HG03432 (cell line): Measurements from ENCODE around the gene C10orf90.

Experiments
- ATAC-seq: cut with Tn5 transposase; IDR thresholded peaks from one replicate; pipeline ENCODE4 v1.9.1; 2021; ENCODE audit warnings: mild to moderate bottlenecking, moderate library complexity; ENCODE audit not compliant: unreplicated experiment

C10orf90 gene

DNA sequence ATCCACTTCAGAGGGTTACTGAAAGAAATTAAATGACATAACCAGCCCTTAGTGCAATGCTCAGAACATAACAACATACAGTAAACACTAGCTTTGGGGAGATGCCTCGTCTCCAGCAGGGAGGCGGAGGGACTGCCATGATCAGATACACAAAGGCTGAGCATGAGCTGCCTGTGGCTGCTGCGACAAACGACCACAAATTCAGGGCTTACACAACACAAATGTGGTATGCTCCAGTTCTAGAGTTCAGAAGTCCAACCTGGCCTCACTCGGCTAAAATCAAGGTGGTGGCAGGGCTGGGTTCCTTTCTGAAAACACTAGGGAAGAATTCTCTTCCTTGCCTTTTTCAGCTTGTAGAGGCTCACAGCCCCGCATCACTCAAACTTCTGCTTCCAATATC, 154.0 kb downstream of the C10orf90 start:
- ATAC-seq = no peak

DNA sequence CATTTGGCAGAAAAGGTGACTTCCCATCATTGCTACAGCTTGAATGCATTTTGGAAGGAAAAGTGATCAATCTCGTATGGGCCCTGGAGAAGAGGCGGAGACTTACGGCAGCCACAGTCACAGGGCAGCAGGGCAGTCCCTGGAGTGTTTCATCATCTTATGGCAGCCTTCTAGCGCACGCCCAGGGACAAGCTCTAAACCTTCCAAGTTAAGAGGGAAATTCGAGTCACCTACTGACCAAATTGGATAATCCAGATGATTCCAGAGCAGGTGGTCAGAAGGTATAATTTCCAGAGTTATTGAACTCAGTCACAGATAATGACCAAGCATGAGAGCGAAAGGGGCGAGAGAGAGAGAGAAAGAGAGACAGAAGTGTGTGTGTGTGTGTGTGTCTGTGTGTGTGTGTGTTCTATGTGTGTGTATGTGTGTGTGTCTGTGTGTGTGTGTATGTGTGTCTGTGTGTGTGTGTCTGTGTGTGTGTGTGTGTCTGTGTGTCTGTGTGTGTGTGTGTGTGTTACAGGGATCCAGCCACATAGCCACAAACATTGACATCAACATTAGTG, 158.5 kb downstream of the C10orf90 start:
- ATAC-seq = no peak

DNA sequence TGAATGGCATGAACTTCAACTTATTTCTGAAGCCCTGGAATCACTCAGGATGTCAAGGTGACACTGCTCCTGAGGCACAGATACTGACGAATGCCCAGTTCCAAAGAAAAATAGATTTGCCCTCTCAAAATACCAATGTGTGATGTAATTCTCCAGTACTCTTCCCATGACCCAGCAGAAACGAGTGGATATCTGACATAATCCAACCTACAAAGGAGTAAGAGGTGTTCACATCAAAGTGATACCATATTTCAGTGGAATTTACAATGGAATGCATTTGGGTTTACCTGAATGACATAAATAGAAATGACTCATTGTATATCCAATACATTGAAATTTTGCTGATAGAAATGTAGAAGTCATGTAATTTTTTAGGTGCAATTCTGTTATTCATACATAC, 161.3 kb downstream of the C10orf90 start:
- no peak for ATAC-seq

DNA sequence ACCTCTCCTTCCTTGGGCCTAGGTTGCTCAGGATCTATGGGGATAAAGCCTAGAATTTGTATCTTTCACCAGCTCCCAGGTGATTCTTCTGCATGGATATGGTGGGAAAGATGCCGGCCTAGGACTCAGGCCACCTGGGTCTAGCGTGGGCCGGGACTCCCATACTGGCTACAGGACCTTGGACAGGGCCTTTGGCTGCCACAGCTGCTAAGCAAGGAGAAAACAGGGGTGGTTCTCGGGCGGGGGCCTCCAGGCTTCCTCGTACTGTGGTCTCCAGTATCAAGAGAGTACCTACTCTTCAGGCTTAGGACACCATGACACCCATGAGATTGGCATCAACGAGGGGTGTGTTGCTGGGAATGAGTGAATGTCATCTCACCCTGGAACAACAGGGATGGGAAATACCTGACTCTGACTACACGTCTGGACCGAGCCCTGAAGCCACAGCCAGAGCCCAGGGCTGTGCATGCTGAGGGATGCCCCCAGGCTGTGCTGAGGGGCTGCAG, 161.9 kb downstream of the C10orf90 start:
- ATAC-seq = no peak

GRCh38 chr10:126504761-126505112, 165.8 kb downstream of the C10orf90 start:
- no peak for ATAC-seq

DNA sequence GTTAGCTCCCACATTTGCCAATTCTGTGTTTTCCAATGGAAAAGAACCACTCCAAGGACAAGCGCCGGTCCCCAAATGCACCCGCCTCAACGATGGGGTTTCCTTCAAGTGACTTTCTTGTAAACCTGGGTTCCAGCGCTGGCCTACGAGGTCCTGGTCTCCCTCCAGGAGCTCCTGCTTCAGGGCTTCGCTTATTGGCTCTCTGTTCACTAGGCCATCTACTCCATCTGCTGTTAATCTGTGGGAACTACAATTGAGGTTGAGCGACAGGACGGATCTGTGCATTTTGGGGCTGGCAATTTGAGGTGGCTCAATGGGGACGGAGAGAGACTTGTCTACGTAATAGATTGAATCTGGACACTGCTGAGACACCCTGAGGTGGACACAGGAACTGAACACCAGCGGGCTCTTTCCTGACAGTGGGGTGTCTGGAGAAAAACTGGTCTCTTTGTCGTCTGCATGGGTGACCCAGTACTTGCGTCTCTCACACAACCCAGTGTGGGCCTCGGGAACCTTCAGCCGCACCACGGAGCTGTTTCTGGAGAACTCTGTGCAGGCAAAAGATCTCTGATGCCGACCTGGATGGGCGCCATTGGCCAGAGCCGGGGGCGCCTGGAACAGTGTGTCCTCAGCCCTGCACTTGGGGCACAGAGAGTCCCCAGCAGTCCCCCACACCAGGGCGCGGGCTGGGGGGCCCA, 166.3 kb downstream of the C10orf90 start:
- no peak for ATAC-seq

- no peak for ATAC-seq
Measured at GRCh38 chr10:126503392-126504062, 167.0 kb downstream of the C10orf90 start.

GRCh38 chr10:126502441-126502840, 168.1 kb downstream of the C10orf90 start:
- ATAC-seq = no peak

GRCh38 chr10:126501828-126502227, 168.7 kb downstream of the C10orf90 start:
- no peak for ATAC-seq

- ATAC-seq = no peak
Measured at GRCh38 chr10:126500866-126501265, 169.6 kb downstream of the C10orf90 start.

DNA sequence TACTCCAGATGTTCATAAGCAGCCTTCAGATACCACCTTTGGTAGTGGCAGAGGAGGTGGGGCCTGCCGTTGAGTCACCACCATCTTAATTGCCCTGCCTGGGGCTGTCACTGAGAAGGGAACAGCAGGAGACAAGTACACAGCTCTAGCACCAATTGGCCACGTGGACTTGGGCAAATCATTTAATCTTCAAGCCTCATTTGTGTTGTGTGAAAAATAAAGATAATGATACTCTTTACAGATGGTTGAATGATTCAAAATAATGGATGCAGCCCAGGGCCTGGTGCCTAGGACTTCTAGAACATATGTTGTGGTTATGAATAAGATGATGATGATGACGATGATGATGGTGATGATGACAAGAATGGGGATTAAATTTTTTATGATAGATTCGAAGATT, 170.3 kb downstream of the C10orf90 start:
- ATAC-seq = no peak

DNA sequence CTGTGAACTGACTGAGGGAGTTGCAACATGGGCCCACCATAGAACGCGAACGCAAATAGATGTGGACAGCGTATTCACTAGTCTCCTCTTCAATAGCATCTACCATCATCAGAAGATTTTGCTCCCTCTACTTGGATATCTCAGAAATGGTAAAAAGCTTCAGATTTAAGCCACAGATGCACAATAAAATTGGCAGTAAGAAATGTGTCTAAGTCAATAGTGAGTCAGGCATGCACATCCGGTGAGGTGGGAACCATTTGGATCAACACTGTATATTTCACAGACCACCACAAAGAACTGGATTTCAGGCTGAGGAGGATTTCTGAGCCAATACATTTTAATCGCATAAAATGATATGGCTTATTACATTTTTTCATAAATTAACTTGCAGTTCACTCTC, 170.7 kb downstream of the C10orf90 start:
- ATAC-seq = no peak

DNA sequence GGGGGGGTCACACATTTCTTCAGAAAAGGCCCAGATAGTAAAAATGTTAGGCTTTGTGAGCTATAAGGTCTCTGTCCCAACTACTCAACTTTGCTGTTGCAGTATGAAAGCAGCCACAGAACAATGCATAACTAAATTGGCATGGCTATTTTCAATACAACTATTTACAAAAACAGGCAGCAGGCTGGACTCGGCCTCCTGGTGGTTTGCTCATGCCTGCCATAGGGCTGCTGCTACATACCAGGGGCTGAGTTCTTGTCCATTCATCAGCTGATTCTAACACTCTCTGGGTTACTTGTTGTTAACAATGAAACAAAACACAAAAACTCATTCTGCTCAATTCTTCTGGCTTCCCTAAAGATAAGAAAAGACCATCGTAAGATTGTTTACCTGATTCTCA, 172.8 kb downstream of the C10orf90 start:
- ATAC-seq = no peak

DNA sequence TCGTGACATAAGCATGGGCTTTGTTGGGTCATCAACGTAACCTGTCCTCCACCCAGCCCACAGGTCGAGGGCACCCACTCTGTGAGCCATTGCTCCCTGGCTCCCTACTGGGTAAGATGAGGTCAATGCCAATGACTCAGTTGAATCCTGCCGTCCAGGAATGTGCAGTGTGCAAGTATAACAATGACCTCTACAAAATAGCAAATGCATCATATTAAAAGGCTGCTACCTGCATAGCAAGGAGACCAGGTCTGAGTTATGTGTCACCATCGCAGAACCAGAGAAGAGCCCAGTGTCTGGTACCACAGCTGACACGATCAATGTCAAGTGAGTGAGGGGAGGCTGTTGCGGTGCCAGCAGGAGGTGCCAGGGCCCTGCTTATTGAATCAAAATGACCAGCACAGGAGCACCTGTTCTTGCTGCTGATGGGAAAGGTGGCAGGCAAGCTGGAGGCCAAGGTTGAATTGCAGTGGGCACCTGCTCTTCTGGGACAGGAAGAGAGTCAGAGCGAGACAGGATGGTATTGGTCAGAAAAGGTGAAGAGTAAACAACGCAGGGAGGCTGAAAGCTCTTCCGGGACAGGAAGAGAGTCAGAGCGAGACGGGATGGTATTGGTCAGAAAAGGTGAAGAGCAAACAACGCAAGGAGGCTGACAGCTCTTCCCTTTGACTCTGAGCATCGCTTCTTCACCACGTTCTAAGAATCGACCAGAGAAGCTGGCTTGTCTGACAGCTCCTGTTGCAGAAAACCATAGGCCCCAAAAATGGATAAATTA, 173.5 kb downstream of the C10orf90 start:
- no peak for ATAC-seq

DNA sequence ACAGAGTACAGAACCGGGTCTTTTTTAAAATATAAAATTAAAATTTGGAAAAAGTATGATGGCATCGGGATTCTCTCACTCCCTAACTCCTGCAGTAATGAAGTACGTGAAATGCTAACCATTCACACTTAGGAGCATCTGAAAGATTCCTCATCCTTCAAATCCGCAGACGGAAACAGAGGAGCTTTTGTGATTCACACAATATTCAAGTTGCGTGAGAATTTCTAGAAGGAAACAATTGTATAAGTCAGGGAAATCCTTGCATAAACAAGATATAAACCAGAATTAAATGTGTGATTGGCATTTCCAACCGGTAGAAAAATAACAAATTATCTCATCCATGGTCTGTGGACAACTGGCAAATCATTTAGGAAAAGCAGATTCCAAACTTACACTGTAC, 179.0 kb downstream of the C10orf90 start:
- ATAC-seq = no peak

- no peak for ATAC-seq
Measured at GRCh38 chr10:126481181-126481580, 189.3 kb downstream of the C10orf90 start.

DNA sequence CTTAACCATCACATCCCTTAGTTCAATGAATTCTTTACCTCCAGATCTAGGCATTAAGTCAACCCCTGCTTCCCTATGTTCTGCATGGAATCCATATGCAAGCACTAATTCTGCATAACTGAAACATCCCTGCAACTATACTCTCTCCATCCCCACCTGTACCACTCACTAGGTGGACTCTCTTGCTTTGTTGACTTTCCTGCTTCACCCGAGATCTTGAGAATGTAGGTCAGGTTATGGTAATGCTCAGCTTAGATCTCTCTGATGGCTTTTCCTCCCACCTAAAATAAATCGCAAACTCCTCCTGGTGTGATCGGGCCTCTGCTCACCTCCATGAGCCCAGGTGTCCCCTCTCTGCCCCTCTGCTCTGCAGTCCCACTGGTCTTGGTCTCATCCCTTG, 189.8 kb downstream of the C10orf90 start:
- ATAC-seq = no peak

DNA sequence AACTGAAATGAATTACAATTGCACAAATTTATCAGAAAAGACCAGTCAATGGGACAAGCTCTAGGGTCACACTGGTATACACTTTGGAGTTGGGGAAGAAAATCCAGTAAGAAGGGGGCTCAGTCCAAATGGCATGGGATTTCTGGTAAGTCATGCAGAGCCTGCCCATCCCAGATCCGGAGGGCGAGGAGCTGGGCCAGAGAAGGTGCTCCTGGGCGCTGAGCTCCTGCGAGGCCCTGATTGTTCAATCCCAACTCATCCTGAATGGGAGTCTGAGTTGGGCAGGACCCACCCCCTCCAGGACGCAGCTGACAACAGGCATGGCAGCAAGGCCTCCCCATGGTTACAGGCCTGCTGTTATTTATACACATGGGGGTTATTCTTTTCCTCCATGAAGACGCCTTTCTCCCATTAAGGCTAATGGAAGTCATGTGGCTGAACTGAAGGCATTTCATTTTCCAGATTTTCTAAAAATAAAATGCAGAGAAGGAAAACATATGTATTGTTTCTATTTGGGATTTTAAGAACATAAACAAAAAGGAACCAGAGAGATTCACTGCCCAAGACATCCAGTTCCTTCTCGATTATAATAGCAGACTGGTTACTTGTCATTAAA, 191.1 kb downstream of the C10orf90 start:
- no peak for ATAC-seq

DNA sequence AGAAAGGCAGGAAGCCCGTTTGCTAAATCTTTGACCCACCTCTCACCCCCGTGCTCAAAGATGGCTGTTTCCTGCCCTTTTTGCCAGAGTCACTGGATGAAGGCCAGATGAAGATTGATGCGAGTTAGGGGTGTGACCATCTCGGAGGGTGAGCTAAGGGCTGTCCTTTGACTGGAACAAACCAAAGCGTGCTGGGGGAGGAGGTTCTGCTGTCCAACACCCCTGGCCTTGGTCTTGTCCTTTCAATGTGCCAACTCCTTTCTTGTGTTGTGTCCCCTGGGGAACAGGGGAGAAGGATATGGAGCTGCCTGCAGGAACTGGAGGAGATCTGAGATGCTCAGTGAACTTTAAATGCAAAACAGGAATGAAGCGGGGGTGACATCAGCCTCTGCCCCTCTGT, 191.9 kb downstream of the C10orf90 start:
- no peak for ATAC-seq

GRCh38 chr10:126476246-126476645, 194.2 kb downstream of the C10orf90 start:
- no peak for ATAC-seq

GRCh38 chr10:126475074-126475691, 195.3 kb downstream of the C10orf90 start:
- no peak for ATAC-seq
